ENCODE results near the gene EIF4E.

DNA sequence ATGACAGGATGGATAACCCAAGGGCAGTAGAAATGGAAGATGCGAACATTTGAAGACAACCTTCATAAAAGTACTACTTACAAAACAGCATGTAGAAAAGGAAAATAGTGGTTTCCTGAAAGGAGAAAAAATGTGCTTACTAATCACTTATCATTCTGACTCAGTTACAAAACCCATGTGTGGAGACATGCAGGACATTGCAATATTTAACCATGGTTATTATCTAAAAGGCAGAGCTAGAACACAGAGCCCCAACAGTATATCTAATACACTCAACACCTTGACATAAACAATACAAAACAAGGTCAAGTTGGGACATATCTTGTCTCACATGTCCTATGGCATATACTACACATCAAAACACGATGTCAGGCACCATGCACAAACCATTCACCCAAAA is 55.9 kb downstream of the EIF4E start:
- TF ChIP-seq, protein P1, sequence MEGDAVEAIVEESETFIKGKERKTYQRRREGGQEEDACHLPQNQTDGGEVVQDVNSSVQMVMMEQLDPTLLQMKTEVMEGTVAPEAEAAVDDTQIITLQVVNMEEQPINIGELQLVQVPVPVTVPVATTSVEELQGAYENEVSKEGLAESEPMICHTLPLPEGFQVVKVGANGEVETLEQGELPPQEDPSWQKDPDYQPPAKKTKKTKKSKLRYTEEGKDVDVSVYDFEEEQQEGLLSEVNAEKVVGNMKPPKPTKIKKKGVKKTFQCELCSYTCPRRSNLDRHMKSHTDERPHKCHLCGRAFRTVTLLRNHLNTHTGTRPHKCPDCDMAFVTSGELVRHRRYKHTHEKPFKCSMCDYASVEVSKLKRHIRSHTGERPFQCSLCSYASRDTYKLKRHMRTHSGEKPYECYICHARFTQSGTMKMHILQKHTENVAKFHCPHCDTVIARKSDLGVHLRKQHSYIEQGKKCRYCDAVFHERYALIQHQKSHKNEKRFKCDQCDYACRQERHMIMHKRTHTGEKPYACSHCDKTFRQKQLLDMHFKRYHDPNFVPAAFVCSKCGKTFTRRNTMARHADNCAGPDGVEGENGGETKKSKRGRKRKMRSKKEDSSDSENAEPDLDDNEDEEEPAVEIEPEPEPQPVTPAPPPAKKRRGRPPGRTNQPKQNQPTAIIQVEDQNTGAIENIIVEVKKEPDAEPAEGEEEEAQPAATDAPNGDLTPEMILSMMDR (IDR thresholded peaks at IDR 0.05; ENCODE audit: poor library complexity, severe bottlenecking): no peak
- no peak for TF ChIP-seq EP300 (conservative IDR thresholded peaks at IDR 0.05; ENCODE audit: poor library complexity, severe bottlenecking)
- TF ChIP-seq EZH2 (IDR thresholded peaks at IDR 0.05; ENCODE audit: borderline replicate concordance, insufficient read depth, low read length, poor library complexity, severe bottlenecking): no peak
- TF ChIP-seq POLR2AphosphoS5 (IDR thresholded peaks at IDR 0.05): no peak
- no peak for TF ChIP-seq TAF1 (IDR thresholded peaks at IDR 0.05; ENCODE audit: low read depth)
- TF ChIP-seq RAD21 (conservative IDR thresholded peaks at IDR 0.05): no peak
- TF ChIP-seq, protein P2, sequence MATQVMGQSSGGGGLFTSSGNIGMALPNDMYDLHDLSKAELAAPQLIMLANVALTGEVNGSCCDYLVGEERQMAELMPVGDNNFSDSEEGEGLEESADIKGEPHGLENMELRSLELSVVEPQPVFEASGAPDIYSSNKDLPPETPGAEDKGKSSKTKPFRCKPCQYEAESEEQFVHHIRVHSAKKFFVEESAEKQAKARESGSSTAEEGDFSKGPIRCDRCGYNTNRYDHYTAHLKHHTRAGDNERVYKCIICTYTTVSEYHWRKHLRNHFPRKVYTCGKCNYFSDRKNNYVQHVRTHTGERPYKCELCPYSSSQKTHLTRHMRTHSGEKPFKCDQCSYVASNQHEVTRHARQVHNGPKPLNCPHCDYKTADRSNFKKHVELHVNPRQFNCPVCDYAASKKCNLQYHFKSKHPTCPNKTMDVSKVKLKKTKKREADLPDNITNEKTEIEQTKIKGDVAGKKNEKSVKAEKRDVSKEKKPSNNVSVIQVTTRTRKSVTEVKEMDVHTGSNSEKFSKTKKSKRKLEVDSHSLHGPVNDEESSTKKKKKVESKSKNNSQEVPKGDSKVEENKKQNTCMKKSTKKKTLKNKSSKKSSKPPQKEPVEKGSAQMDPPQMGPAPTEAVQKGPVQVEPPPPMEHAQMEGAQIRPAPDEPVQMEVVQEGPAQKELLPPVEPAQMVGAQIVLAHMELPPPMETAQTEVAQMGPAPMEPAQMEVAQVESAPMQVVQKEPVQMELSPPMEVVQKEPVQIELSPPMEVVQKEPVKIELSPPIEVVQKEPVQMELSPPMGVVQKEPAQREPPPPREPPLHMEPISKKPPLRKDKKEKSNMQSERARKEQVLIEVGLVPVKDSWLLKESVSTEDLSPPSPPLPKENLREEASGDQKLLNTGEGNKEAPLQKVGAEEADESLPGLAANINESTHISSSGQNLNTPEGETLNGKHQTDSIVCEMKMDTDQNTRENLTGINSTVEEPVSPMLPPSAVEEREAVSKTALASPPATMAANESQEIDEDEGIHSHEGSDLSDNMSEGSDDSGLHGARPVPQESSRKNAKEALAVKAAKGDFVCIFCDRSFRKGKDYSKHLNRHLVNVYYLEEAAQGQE (IDR thresholded peaks at IDR 0.05; ENCODE audit: borderline replicate concordance): no peak
